Caco-2 (cell line): ENCODE results near the gene CCDC124. TPM values are rescaled to one million over a fixed set of nuclear protein-coding genes. Genes with fewer than 3 reads are reported as not detected.

Experiments used
- BruUV-seq: library from RNA; stranded (reverse); fragments of 400-500 nt; replicated peaks from 2 replicates; lab custom pipeline; 2021; lab: Mats Ljungman, UMichigan
- CTCF ChIA-PET: fragments of 300-600 bp; sonication (Branson Sonifier 250); formaldehyde crosslinking; loops from one replicate; lab custom pipeline; 2022; ENCODE audit warnings: antibody characterized with exemption; lab: Charles Lee
- POLR2A ChIA-PET: fragments of 300-600 bp; sonication (Branson Sonifier 250); formaldehyde crosslinking; loops from one replicate; lab custom pipeline; 2022; ENCODE audit warnings: antibody characterized with exemption; lab: Charles Lee
- DNase-seq, 2 experiments: peaks; one replicate each; pipeline versions ENCODE4 v3.0.0 to v3.0.0-alpha.2; 2020 to 2022
- H3K27me3 ChIP-seq: replicated peaks from 2 replicates; pipeline ENCODE4 v1.6.0; 2011; ENCODE audit warnings: low read length; ENCODE audit not compliant: control insufficient read depth, insufficient read depth
- H3K36me3 ChIP-seq: 2 replicates; pipeline ENCODE4 v1.5.1; 2011; ENCODE audit warnings: low read length; ENCODE audit not compliant: control insufficient read depth, insufficient read depth
- H3K4me1 ChIP-seq: fragments of 250-450 bp; sonication (Bioruptor Pico); 2 replicates; pipeline ENCODE4 v1.5.1; 2020; ENCODE audit warnings: mild to moderate bottlenecking
- H3K4me3 ChIP-seq: 2 replicates; pipeline ENCODE4 v1.5.1; 2011; ENCODE audit warnings: low read depth, mild to moderate bottlenecking, control low read depth, low read length
- H3K9me3 ChIP-seq: fragments of 250-450 bp; sonication (Bioruptor Pico); 2 replicates; pipeline ENCODE4 v1.5.1; 2020; ENCODE audit warnings: mild to moderate bottlenecking, moderate library complexity
- H3K27ac Mint-ChIP-seq: one replicate; pipeline ENCODE4 v1.8.0; 2022; ENCODE audit warnings: mixed read lengths; ENCODE audit not compliant: unreplicated experiment
- H3K27me3 Mint-ChIP-seq: one replicate; pipeline ENCODE4 v1.8.0; 2022; ENCODE audit warnings: mixed read lengths; ENCODE audit not compliant: insufficient read depth, unreplicated experiment
- H3K36me3 Mint-ChIP-seq: one replicate; pipeline ENCODE4 v1.8.0; 2022; ENCODE audit warnings: mild to moderate bottlenecking, mixed read lengths; ENCODE audit not compliant: insufficient read depth, unreplicated experiment
- H3K4me1 Mint-ChIP-seq: one replicate; pipeline ENCODE4 v1.8.0; 2022; ENCODE audit warnings: low read depth, mixed read lengths; ENCODE audit not compliant: unreplicated experiment
- H3K4me3 Mint-ChIP-seq: one replicate; pipeline ENCODE4 v1.8.0; 2022; ENCODE audit warnings: mild to moderate bottlenecking, moderate library complexity, mixed read lengths; ENCODE audit not compliant: unreplicated experiment
- H3K9me3 Mint-ChIP-seq: one replicate; pipeline ENCODE4 v1.8.0; 2022; ENCODE audit warnings: mixed read lengths; ENCODE audit not compliant: unreplicated experiment
- intact Hi-C: fragments of 100-400 bp; cut with micrococcal nuclease; formaldehyde crosslinking; loops from one replicate; pipeline ENCODE4 v1.10.0; 2022; ENCODE audit not compliant: unreplicated experiment
- total RNA-seq: library from RNA; stranded (reverse); gene quantifications from 2 replicates; pipeline ENCODE4 v1.2.3, GENCODE V29; 2022
- TF ChIP-seq, protein P1 (sequence below), 2 experiments: fragments of 200-600 bp in 1 of 2; IDR thresholded peaks; 1 replicate in 1 of 2; 2 replicates in 1 of 2; pipeline versions ENCODE4 v1.5.1 to v1.8.0; 2011 to 2022; ENCODE audit warnings: antibody characterized with exemption in 1 of 2, control low read depth in 1 of 2, inconsistent platforms in 1 of 2, low read depth in 1 of 2, low read length in 1 of 2, mild to moderate bottlenecking in 1 of 2, moderate library complexity in 1 of 2; ENCODE audit not compliant: insufficient read depth in 1 of 2, severe bottlenecking in 1 of 2, unreplicated experiment in 1 of 2

CCDC124 gene
- total RNA-seq, 1 experiment from 2014 or later = 73.3 TPM

DNA sequence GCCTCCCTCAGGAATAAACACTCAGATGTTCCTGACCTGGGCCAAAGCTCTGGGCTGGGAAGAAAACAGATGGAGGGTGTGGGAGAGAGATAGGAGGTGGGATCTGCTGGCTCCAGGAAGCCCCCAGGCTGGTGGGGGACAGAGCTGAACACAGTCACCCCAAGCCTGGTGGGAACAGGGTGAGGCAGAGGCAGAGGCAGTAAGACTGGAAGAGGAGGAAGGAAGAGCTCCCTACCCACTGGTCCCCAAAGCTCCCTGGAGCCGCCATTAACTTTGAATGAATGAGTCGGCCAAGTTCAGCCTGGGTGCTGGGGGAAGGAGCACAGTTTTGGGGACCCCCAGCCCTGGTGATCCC is 33.3 kb downstream of the CCDC124 start:
- TF ChIP-seq, protein P1, sequence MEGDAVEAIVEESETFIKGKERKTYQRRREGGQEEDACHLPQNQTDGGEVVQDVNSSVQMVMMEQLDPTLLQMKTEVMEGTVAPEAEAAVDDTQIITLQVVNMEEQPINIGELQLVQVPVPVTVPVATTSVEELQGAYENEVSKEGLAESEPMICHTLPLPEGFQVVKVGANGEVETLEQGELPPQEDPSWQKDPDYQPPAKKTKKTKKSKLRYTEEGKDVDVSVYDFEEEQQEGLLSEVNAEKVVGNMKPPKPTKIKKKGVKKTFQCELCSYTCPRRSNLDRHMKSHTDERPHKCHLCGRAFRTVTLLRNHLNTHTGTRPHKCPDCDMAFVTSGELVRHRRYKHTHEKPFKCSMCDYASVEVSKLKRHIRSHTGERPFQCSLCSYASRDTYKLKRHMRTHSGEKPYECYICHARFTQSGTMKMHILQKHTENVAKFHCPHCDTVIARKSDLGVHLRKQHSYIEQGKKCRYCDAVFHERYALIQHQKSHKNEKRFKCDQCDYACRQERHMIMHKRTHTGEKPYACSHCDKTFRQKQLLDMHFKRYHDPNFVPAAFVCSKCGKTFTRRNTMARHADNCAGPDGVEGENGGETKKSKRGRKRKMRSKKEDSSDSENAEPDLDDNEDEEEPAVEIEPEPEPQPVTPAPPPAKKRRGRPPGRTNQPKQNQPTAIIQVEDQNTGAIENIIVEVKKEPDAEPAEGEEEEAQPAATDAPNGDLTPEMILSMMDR (IDR thresholded peaks at IDR 0.05; ENCODE audit: insufficient read depth in 1 of 2, low read depth in 1 of 2, low read length in 1 of 2, severe bottlenecking in 1 of 2, unreplicated experiment in 1 of 2) = no peak
- DNase-seq = no peak
- Histone ChIP-seq H3K4me1 (peaks cover 8% of the 10 kb centered on the region; the same call in 1 of the 2 replicates), H3K27me3 (no peaks in the 10 kb centered on the region), H3K9me3 (no peaks in the 10 kb centered on the region), H3K4me3 (no peak overlapping the region), H3K36me3 (no peaks in the 10 kb centered on the region)
- H3K27ac Mint-ChIP-seq = no peak overlapping the region
- H3K4me1 Mint-ChIP-seq = no peaks in the 10 kb centered on the region
- no peaks in the 10 kb centered on the region for H3K27me3 Mint-ChIP-seq
- POLR2A ChIA-PET = no interaction called here
- H3K9me3 Mint-ChIP-seq = no peaks in the 10 kb centered on the region
- intact Hi-C loops = no loop called here
- no TSS peak for BruUV-seq
- CTCF ChIA-PET = interaction anchor here (0.7 to 1.4 kb wide), 3 partner anchors 28 to 167 kb away, joined by 3 read pairs; no protein-coding TSS in a partner anchor
- H3K4me3 Mint-ChIP-seq = no peak overlapping the region
- no peaks in the 10 kb centered on the region for H3K36me3 Mint-ChIP-seq

GRCh38 chr19:17966550-17967256 is 33.9 kb downstream of the CCDC124 start, which contains the start of gene KCNN1:
KCNN1 (plus strand) TSS chr19:17967107; CDS start chr19:17973889, 6,782 bp downstream.
- H3K9me3 ChIP-seq = no peaks in the 10 kb centered on the region
- no peaks in the 10 kb centered on the region for H3K27me3 Mint-ChIP-seq
- DNase-seq = no peak

GRCh38 chr19:17967257-17968051 is 34.6 kb downstream of the CCDC124 start:
- H3K9me3 ChIP-seq = no peaks in the 10 kb centered on the region
- ChIA-PET POLR2A (no interaction called here), CTCF (interaction anchor here (0.6 kb wide), 1 partner anchor 580 kb away, joined by 3 read pairs; no protein-coding TSS in a partner anchor)
- H3K4me1 ChIP-seq = peaks cover 8% of the 10 kb centered on the region; the same call in 1 of the 2 replicates
- no TSS peak for BruUV-seq
- Mint-ChIP-seq H3K9me3 (no peaks in the 10 kb centered on the region), H3K27ac (no peak overlapping the region), H3K4me3 (no peak overlapping the region), H3K27me3 (no peaks in the 10 kb centered on the region), H3K4me1 (no peaks in the 10 kb centered on the region), H3K36me3 (no peaks in the 10 kb centered on the region)
- no peaks in the 10 kb centered on the region for H3K27me3 ChIP-seq
- TF ChIP-seq, protein P1 (IDR thresholded peaks at IDR 0.05; ENCODE audit: insufficient read depth in 1 of 2, low read depth in 1 of 2, low read length in 1 of 2, severe bottlenecking in 1 of 2, unreplicated experiment in 1 of 2) = no peak
- no peak overlapping the region for H3K4me3 ChIP-seq
- DNase-seq = no peak
- no peaks in the 10 kb centered on the region for H3K36me3 ChIP-seq
- intact Hi-C loops = no loop called here

More at GRCh38 chr19:17966550-17967256, 33.9 kb downstream of the CCDC124 start, which contains the start of gene KCNN1:
- peaks cover 8% of the 10 kb centered on the region; the same call in 1 of the 2 replicates for H3K4me1 ChIP-seq
- CTCF ChIA-PET = interaction anchor here (0.7 to 1.4 kb wide), 3 partner anchors 29 to 166 kb away, joined by 3 read pairs; no protein-coding TSS in a partner anchor
- H3K36me3 ChIP-seq = no peaks in the 10 kb centered on the region
- H3K4me3 Mint-ChIP-seq = no peak within 1 kb of the TSS
- H3K4me1 Mint-ChIP-seq = no peaks in the 10 kb centered on the region
- TF ChIP-seq, protein P1 (IDR thresholded peaks at IDR 0.05; ENCODE audit: insufficient read depth in 1 of 2, low read depth in 1 of 2, low read length in 1 of 2, severe bottlenecking in 1 of 2, unreplicated experiment in 1 of 2) = no peak
- POLR2A ChIA-PET = no interaction called here
- H3K4me3 ChIP-seq = no peak within 1 kb of the TSS
- H3K9me3 Mint-ChIP-seq = no peaks in the 10 kb centered on the region
- no peaks in the 10 kb centered on the region for H3K36me3 Mint-ChIP-seq
- no peaks in the 10 kb centered on the region for H3K27me3 ChIP-seq
- no TSS peak for BruUV-seq
- intact Hi-C loops = no loop called here
- H3K27ac Mint-ChIP-seq = no peak within 1 kb of the TSS
